NAMALWA (cell line): ENCODE data around the gene UFD1.

Experiments used
- DNase-seq: peaks from one replicate; pipeline ENCODE4 v3.0.0-alpha.2; 2015; ENCODE audit warnings: low spot score

The UFD1 gene

GRCh38 chr22:19471572-19471971 is 7.4 kb downstream of the UFD1 start:
- no peak for DNase-seq

GRCh38 chr22:19470010-19470409 is 9.0 kb downstream of the UFD1 start:
- DNase-seq: no peak

- DNase-seq: no peak
Measured at GRCh38 chr22:19469421-19469820, 9.6 kb downstream of the UFD1 start.

- DNase-seq: no peak
Measured at GRCh38 chr22:19467912-19468311, 11.1 kb downstream of the UFD1 start.

GRCh38 chr22:19466848-19467752 is 11.9 kb downstream of the UFD1 start:
- no peak for DNase-seq

GRCh38 chr22:19466126-19466716 is 12.8 kb downstream of the UFD1 start:
- DNase-seq: no peak

- DNase-seq: no peak
Measured at GRCh38 chr22:19464975-19465374, 14.0 kb downstream of the UFD1 start.

- DNase-seq: no peak
Measured at GRCh38 chr22:19464546-19464945, 14.4 kb downstream of the UFD1 start.

- no peak for DNase-seq
Measured at GRCh38 chr22:19463491-19464469, 15.2 kb downstream of the UFD1 start.

- no peak for DNase-seq
Measured at GRCh38 chr22:19463008-19463407, 16.0 kb downstream of the UFD1 start.

- DNase-seq: no peak
Measured at GRCh38 chr22:19461506-19461905, 17.5 kb downstream of the UFD1 start.

GRCh38 chr22:19460036-19460435 is 19.0 kb downstream of the UFD1 start:
- DNase-seq: no peak

GRCh38 chr22:19457828-19458428 is 21.1 kb downstream of the UFD1 start:
- no peak for DNase-seq

- DNase-seq: no peak
Measured at GRCh38 chr22:19456541-19456940, 22.5 kb downstream of the UFD1 start.

GRCh38 chr22:19455585-19456370 is 23.2 kb downstream of the UFD1 start:
- no peak for DNase-seq

- no peak for DNase-seq
Measured at GRCh38 chr22:19455033-19455432, 24.0 kb downstream of the UFD1 start.

GRCh38 chr22:19454156-19454555 is 24.8 kb downstream of the UFD1 start:
- no peak for DNase-seq

- no peak for DNase-seq
Measured at GRCh38 chr22:19453718-19454117, 25.3 kb downstream of the UFD1 start.

GRCh38 chr22:19451570-19451969 is 27.4 kb downstream of the UFD1 start:
- no peak for DNase-seq

- DNase-seq: no peak
Measured at GRCh38 chr22:19450363-19451175, 28.4 kb downstream of the UFD1 start.
